ENCODE results near the gene MANEA. TPM values are rescaled to one million over a fixed set of nuclear protein-coding genes. Genes with fewer than 3 reads are reported as not detected.

The MANEA gene
- total and polyA plus RNA-seq, 10 of the 15 experiments (the other 5 are each of a cell fraction or from before 2014, with no cell fraction given), result 5.8 to 19.5 (median 12.5) TPM

DNA sequence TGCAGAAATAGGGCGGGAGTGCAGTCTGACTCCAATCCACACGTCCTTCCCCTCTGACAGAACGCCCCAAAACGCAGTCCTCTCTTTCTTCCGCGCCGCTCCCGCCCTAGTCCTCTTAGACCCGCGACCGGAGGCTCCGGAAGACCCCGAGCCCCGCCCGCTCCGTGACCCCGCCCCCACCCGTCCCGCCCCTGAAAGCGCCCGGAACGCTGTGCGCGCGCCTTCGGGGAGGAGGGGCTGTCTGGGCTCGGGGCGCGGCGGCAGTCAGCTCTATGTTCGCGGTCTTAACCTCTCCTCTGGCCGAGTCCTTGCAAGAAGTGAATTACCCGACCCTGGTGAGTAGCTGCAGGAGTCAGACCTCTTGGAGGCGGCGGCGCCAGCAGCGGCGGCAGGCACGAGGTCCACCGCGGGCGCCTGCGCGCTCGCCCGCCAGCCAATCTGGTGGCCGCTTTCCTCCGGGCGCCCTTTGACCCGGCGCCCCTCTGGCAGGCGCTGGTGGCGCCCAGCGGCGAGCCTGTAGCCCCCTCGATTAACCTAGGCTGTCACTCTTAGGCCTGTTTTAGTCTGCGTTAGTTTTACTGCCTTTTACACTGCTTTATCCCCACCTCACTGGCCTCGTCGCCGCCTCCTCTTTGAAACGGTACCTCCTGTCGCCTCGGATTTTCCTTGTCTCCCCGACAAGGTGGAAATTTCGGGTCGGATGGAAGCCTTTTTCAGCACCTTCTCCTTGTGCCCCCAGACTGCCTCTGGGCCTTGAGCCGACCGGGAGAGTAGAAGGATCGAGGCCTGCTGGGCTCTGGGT lies at the start of gene MANEA (continued):
- TF ChIP-seq ZNF24 (IDR thresholded peaks at IDR 0.05), result no peak
- no peak for TF ChIP-seq MEF2A (IDR thresholded peaks at IDR 0.05; ENCODE audit: insufficient read depth, low read depth, low read length)
- TF ChIP-seq SREBF2 (IDR thresholded peaks at IDR 0.05; ENCODE audit: low read length), result no peak
- TF ChIP-seq MTA2 (IDR thresholded peaks at IDR 0.05; ENCODE audit: low read depth), result peak; percentile 50; the same call in 1 of the 2 replicates
- TF ChIP-seq STAT1 (conservative IDR thresholded peaks at IDR 0.05), result no peak
- TF ChIP-seq SP1 (IDR thresholded peaks at IDR 0.05; ENCODE audit: low read depth, low read length), result no peak
- TF ChIP-seq, protein P1, sequence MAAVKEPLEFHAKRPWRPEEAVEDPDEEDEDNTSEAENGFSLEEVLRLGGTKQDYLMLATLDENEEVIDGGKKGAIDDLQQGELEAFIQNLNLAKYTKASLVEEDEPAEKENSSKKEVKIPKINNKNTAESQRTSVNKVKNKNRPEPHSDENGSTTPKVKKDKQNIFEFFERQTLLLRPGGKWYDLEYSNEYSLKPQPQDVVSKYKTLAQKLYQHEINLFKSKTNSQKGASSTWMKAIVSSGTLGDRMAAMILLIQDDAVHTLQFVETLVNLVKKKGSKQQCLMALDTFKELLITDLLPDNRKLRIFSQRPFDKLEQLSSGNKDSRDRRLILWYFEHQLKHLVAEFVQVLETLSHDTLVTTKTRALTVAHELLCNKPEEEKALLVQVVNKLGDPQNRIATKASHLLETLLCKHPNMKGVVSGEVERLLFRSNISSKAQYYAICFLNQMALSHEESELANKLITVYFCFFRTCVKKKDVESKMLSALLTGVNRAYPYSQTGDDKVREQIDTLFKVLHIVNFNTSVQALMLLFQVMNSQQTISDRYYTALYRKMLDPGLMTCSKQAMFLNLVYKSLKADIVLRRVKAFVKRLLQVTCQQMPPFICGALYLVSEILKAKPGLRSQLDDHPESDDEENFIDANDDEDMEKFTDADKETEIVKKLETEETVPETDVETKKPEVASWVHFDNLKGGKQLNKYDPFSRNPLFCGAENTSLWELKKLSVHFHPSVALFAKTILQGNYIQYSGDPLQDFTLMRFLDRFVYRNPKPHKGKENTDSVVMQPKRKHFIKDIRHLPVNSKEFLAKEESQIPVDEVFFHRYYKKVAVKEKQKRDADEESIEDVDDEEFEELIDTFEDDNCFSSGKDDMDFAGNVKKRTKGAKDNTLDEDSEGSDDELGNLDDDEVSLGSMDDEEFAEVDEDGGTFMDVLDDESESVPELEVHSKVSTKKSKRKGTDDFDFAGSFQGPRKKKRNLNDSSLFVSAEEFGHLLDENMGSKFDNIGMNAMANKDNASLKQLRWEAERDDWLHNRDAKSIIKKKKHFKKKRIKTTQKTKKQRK (IDR thresholded peaks at IDR 0.05; ENCODE audit: low read depth, low read length), result no peak
- peak; percentile 82; the same call in 1 of the 2 replicates for TF ChIP-seq GATAD2B (conservative IDR thresholded peaks at IDR 0.05; ENCODE audit: low read depth)
- TF ChIP-seq POU2F2 (IDR thresholded peaks at IDR 0.05; ENCODE audit: borderline replicate concordance, low read depth, low read length), result peak; percentile 18; the same call in 1 of the 3 replicates
- TF ChIP-seq SPI1 (IDR thresholded peaks at IDR 0.05; ENCODE audit: borderline replicate concordance, insufficient read depth, low read depth, low read length), result no peak
- peak; percentile 31; the same call in 1 of the 2 replicates for TF ChIP-seq NRF1 (conservative IDR thresholded peaks at IDR 0.05; ENCODE audit: low read depth, low read length)
- no peak for TF ChIP-seq RAD51 (IDR thresholded peaks at IDR 0.05)
- TF ChIP-seq CBX5 (IDR thresholded peaks at IDR 0.05; ENCODE audit: low read depth), result no peak
- TF ChIP-seq, protein P2, sequence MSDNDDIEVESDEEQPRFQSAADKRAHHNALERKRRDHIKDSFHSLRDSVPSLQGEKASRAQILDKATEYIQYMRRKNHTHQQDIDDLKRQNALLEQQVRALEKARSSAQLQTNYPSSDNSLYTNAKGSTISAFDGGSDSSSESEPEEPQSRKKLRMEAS (IDR thresholded peaks at IDR 0.05; ENCODE audit: low read depth, low read length), result peak; percentile 67; the same call in 1 of the 2 replicates
- peak; percentile 76 for TF ChIP-seq NR2C2 (IDR thresholded peaks at IDR 0.05; ENCODE audit: borderline replicate concordance, control insufficient read depth, insufficient read length, low read depth)
- TF ChIP-seq, protein P3, sequence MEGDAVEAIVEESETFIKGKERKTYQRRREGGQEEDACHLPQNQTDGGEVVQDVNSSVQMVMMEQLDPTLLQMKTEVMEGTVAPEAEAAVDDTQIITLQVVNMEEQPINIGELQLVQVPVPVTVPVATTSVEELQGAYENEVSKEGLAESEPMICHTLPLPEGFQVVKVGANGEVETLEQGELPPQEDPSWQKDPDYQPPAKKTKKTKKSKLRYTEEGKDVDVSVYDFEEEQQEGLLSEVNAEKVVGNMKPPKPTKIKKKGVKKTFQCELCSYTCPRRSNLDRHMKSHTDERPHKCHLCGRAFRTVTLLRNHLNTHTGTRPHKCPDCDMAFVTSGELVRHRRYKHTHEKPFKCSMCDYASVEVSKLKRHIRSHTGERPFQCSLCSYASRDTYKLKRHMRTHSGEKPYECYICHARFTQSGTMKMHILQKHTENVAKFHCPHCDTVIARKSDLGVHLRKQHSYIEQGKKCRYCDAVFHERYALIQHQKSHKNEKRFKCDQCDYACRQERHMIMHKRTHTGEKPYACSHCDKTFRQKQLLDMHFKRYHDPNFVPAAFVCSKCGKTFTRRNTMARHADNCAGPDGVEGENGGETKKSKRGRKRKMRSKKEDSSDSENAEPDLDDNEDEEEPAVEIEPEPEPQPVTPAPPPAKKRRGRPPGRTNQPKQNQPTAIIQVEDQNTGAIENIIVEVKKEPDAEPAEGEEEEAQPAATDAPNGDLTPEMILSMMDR (IDR thresholded peaks at IDR 0.05 in 2 of 3, conservative IDR thresholded peaks at IDR 0.05 in 1 of 3; ENCODE audit: control insufficient read depth in 2 of 3, extremely low read depth in 1 of 3, insufficient read depth in 1 of 3, low read depth in 3 of 3, low read length in 3 of 3), result no peak
- peak; percentile 96 for TF ChIP-seq NR2C1 (IDR thresholded peaks at IDR 0.05)
- TF ChIP-seq NFYB (IDR thresholded peaks at IDR 0.05; ENCODE audit: insufficient read depth, low read depth, low read length), result peak; percentile 52; the same call in 1 of the 2 replicates
- TF ChIP-seq TARDBP (IDR thresholded peaks at IDR 0.05; ENCODE audit: borderline replicate concordance), result 0 out of 2 replicates have a peak, but pooled peaks have one; percentile 29
- TF ChIP-seq KDM1A (IDR thresholded peaks at IDR 0.05; ENCODE audit: borderline replicate concordance), result no peak
- TF ChIP-seq CREM (IDR thresholded peaks at IDR 0.05; ENCODE audit: low read depth), result 0 out of 2 replicates have a peak, but pooled peaks have one; percentile 17
- TF ChIP-seq YY1 (IDR thresholded peaks at IDR 0.05; ENCODE audit: low read depth, low read length), result peak; percentile 51
- TF ChIP-seq, protein P4, sequence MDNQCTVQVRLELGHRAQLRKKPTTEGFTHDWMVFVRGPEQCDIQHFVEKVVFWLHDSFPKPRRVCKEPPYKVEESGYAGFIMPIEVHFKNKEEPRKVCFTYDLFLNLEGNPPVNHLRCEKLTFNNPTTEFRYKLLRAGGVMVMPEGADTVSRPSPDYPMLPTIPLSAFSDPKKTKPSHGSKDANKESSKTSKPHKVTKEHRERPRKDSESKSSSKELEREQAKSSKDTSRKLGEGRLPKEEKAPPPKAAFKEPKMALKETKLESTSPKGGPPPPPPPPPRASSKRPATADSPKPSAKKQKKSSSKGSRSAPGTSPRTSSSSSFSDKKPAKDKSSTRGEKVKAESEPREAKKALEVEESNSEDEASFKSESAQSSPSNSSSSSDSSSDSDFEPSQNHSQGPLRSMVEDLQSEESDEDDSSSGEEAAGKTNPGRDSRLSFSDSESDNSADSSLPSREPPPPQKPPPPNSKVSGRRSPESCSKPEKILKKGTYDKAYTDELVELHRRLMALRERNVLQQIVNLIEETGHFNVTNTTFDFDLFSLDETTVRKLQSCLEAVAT (IDR thresholded peaks at IDR 0.05), result peak; percentile 78
- no peak for TF ChIP-seq YBX1 (IDR thresholded peaks at IDR 0.05)
